Breast epithelium (tissue), 4 donors: ENCODE results near the gene TNFRSF1A. TPM values are rescaled to one million over a fixed set of nuclear protein-coding genes. Genes with fewer than 3 reads are reported as not detected.

Source experiments
- DNase-seq, 2 donors: peaks; one replicate each; pipeline ENCODE4 v3.0.0-alpha.2; 2019; ENCODE audit warnings: low spot score in 2 of 2
- H3K27ac ChIP-seq, 2 donors: fragments of 200-600 bp; sonication (generic) in 1 of 2; one replicate each; pipeline ENCODE4 v1.5.1; 2016 to 2019; ENCODE audit warnings: mild to moderate bottlenecking in 1 of 2
- H3K27me3 ChIP-seq, 2 donors: fragments of 200-600 bp; sonication (generic) in 1 of 2; one replicate each; pipeline versions ENCODE4 v1.5.1 to v1.6.0; 2017 to 2019; ENCODE audit warnings: control low read depth in 1 of 2, mild to moderate bottlenecking in 1 of 2
- H3K36me3 ChIP-seq: fragments of 200-600 bp; one replicate; pipeline ENCODE4 v1.5.1; 2019
- H3K4me1 ChIP-seq, 2 donors: fragments of 200-600 bp; sonication (generic); one replicate each; pipeline ENCODE4 v1.5.1; 2016 to 2019; ENCODE audit warnings: control low read depth in 1 of 2
- H3K4me3 ChIP-seq, 3 donors: fragments of 200-600 bp; sonication (generic); 1 replicate in 2 of 3; 2 replicates in 1 of 3; pipeline ENCODE4 v1.5.1; 2016 to 2019; ENCODE audit warnings: mild to moderate bottlenecking in 3 of 3, moderate library complexity in 2 of 3
- H3K9me3 ChIP-seq, 2 donors: fragments of 200-600 bp; sonication (generic) in 1 of 2; one replicate each; pipeline ENCODE4 v1.5.1; 2016 to 2019; ENCODE audit warnings: control low read depth in 1 of 2
- POLR2A ChIP-seq: fragments of 450-650 bp; IDR thresholded peaks from one replicate; pipeline ENCODE4 v1.6.1; 2016; ENCODE audit warnings: antibody characterized with exemption, mild to moderate bottlenecking, moderate library complexity
- POLR2AphosphoS5 ChIP-seq, 3 donors: sonication (generic); formaldehyde crosslinking; IDR thresholded peaks; one replicate each; pipeline ENCODE4 v1.6.1; 2017; ENCODE audit warnings: antibody characterized with exemption in 3 of 3
- intact Hi-C: fragments of 100-400 bp; cut with DNase I; formaldehyde crosslinking; loops from one replicate; pipeline ENCODE4 v1.15.1; 2023; ENCODE audit warnings: low total_unique reads
- total RNA-seq, 3 donors: library from RNA; depleted of rRNA; stranded (reverse); fragments of >200 nt; gene quantifications; one replicate each; pipeline ENCODE4 v1.1.0, GENCODE V29; 2016
- TF ChIP-seq, protein P1 (sequence below), 3 donors: fragments of 450-650 bp; IDR thresholded peaks; one replicate each; pipeline ENCODE4 v1.5.1; 2016 to 2017; ENCODE audit warnings: antibody characterized with exemption in 3 of 3, mild to moderate bottlenecking in 3 of 3, moderate library complexity in 3 of 3

Gene TNFRSF1A
- total RNA-seq, 3 donors from 2014 or later: 232 to 256 (median 238) TPM

DNA sequence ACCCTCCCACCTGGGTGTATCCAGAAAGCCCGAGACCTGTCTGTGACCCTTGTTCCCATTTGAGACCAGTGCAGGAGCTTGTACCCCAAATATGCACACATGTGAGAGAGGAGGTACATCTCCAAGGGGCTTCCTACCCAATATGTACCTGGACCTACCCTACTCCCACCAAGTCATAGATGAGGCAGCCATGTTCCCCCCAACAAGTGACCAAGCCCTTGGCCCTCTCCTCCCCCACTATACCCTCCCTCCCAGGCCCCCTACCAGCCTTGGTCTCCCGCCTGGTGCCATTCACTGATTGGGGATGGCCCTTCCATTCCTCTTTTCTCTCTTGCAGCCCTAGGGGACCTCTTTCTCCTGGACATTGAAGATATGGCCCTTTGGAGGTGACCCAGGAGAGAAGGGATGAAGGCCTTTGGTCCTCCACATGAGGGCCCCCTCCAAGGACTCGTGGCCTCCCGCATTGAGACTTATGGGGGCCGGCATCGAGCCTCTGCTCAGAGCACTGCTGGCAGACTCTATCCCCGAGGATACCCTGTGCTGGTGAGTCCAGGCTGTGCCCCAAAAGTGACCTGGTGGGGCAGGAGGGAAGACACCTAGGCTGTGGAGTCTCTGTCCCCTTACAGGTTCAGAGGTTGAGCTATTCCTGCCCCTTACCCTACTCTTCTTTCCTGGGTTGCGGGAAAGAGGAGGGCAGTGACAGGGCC, 29.9 kb downstream of the TNFRSF1A start:
- H3K4me1 ChIP-seq: peaks cover 12 to 18% of the 10 kb centered on the region in 2 donors
- intact Hi-C loops: no loop called here

DNA sequence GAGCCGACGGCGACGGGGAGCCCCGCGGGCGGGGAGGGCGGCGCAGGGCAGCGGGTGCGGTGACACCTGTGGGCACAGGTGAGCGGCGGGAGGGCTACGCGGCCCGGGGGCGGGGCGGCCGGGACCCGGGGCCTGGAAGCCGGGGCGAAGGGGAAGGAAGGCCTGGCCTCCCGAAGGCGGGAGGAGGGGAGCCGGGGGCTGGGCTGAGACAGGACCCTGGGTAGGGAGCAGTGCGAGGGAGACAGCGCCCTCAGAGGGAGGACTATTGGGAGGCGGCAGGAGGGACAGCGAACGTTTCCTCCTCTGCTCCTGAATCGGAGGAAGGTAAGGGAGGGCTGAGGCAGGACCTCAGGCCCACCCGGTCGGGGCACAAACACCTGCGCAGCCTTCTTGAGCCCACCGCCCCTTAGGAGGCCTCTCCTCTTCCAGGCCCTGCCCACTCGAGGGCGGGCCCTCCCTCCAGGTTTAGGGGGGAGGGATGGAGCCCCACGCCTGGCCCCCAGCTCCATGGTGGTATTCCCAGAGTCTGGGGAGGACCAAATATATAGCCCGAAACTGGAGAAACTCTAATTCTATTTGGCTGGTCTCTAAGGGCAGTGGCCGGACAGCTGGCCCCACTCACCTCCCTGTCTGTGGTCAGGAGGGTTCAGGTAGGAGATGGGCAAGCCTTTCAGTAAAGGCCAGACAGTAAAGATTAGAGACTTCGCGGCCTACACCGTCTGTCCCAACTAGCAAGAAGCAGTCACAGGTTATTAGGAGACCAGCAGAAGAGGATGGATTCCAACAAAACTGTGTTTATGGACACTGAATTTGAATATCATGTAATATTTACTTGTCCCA, 30.9 kb downstream of the TNFRSF1A start:
- no peaks in the 10 kb centered on the region for H3K9me3 ChIP-seq
- intact Hi-C loops: no loop called here
- H3K27ac ChIP-seq: peak overlapping the region; percentile 93 to 96
- TF ChIP-seq POLR2AphosphoS5 (IDR thresholded peaks at IDR 0.05) (no peak), POLR2A (no peak)
- TF ChIP-seq, protein P1, sequence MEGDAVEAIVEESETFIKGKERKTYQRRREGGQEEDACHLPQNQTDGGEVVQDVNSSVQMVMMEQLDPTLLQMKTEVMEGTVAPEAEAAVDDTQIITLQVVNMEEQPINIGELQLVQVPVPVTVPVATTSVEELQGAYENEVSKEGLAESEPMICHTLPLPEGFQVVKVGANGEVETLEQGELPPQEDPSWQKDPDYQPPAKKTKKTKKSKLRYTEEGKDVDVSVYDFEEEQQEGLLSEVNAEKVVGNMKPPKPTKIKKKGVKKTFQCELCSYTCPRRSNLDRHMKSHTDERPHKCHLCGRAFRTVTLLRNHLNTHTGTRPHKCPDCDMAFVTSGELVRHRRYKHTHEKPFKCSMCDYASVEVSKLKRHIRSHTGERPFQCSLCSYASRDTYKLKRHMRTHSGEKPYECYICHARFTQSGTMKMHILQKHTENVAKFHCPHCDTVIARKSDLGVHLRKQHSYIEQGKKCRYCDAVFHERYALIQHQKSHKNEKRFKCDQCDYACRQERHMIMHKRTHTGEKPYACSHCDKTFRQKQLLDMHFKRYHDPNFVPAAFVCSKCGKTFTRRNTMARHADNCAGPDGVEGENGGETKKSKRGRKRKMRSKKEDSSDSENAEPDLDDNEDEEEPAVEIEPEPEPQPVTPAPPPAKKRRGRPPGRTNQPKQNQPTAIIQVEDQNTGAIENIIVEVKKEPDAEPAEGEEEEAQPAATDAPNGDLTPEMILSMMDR (IDR thresholded peaks at IDR 0.05): no peak
- peak overlapping the region; percentile 25 to 74 (median 66) for H3K4me3 ChIP-seq
- DNase-seq: no peak
- no peaks in the 10 kb centered on the region for H3K27me3 ChIP-seq
- peaks cover 12 to 18% of the 10 kb centered on the region in 2 donors for H3K4me1 ChIP-seq
- H3K36me3 ChIP-seq: no peaks in the 10 kb centered on the region

More for the DNA sequence above, 29.9 kb downstream of the TNFRSF1A start:
- peak overlapping the region in 1 of 3 donors; percentile 25 for H3K4me3 ChIP-seq
- no peaks in the 10 kb centered on the region for H3K36me3 ChIP-seq
- TF ChIP-seq, protein P1 (IDR thresholded peaks at IDR 0.05): no peak
- TF ChIP-seq POLR2AphosphoS5 (IDR thresholded peaks at IDR 0.05): no peak
- no peak for TF ChIP-seq POLR2A
- no peaks in the 10 kb centered on the region for H3K9me3 ChIP-seq
- H3K27me3 ChIP-seq: no peaks in the 10 kb centered on the region
- peak overlapping the region; percentile 93 to 96 for H3K27ac ChIP-seq
- no peak for DNase-seq

DNA sequence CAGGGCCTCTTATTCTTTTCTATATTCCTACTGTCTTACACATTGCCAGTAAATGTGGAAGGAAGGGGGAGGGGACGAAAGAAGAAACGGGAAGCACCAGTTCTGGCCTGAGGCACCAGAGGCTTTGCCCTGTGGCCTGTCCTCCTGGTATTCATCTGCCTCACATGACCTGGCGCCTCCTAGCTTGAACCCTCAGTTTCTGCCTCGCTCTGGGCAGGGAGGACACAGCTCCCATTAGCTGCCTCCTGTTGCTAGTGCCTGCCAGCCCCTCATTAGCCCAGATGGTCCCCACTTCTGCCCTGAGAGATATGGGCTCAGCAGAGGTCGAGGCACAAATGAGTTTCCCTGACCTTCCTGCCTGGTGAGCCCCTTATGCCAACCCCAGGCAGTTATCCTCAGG, 34.3 kb downstream of the TNFRSF1A start:
- intact Hi-C loops: no loop called here
- DNase-seq: no peak
- Histone ChIP-seq H3K4me3 (no peak overlapping the region), H3K4me1 (peaks cover 8 to 9% of the 10 kb centered on the region in 2 donors), H3K9me3 (no peaks in the 10 kb centered on the region), H3K36me3 (no peaks in the 10 kb centered on the region), H3K27me3 (no peaks in the 10 kb centered on the region), H3K27ac (no peak overlapping the region)
- TF ChIP-seq POLR2AphosphoS5 (IDR thresholded peaks at IDR 0.05) (no peak), POLR2A (no peak)
- TF ChIP-seq, protein P1 (IDR thresholded peaks at IDR 0.05): no peak

DNA sequence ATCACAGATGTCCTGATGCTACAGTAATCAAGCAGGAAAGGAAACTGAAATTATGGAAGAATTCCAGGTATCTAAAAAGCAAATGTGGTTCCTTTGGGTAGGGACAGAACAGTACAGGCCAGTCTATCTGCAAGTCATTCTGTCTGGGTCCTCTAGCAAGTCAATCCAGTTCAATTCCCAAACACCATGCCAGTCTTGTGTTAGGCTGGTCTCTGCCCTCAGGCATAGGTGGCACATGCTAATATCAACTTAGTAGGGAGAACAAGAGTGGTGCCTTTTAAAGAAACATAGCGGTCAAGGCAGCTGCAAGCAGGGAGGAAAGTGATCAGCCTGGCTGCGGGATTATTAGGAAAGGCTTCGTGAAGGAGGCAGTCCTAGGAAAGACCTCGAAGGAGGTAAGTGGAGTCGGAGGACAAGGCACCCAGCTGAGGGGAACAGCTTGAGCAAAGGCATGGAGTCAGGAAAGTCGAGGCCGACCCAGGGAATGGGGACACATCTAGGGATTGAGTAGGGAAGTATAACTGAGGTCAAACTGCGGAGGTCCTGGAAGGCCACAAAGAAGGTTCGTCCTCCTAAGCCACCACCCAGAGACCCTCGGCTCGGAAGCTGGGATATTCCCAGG, 35.2 kb downstream of the TNFRSF1A start:
- peaks cover under 1 to 2% of the 10 kb centered on the region in 2 donors for H3K4me1 ChIP-seq
- intact Hi-C loops: no loop called here
- no peak for TF ChIP-seq POLR2AphosphoS5 (IDR thresholded peaks at IDR 0.05)
- no peak for TF ChIP-seq POLR2A
- TF ChIP-seq, protein P1 (IDR thresholded peaks at IDR 0.05): no peak
- H3K27me3 ChIP-seq: no peaks in the 10 kb centered on the region
- H3K27ac ChIP-seq: no peak overlapping the region
- H3K4me3 ChIP-seq: no peak overlapping the region
- DNase-seq: no peak
- no peaks in the 10 kb centered on the region for H3K9me3 ChIP-seq
- H3K36me3 ChIP-seq: no peaks in the 10 kb centered on the region
